UCSD-AML1 (cell line): ENCODE data around the gene DTX4.
"Not testable (repeated sequence)": the region's sequence is repeated elsewhere in the genome, so short reads cannot be mapped to it uniquely, and the experiment has no call there.

ENCODE experiments used
- DNase-seq: peaks from one replicate; lab custom pipeline; 2025; ENCODE audit not compliant: unreplicated experiment; lab: John Stamatoyannopoulos, UW

DTX4 gene

DNA sequence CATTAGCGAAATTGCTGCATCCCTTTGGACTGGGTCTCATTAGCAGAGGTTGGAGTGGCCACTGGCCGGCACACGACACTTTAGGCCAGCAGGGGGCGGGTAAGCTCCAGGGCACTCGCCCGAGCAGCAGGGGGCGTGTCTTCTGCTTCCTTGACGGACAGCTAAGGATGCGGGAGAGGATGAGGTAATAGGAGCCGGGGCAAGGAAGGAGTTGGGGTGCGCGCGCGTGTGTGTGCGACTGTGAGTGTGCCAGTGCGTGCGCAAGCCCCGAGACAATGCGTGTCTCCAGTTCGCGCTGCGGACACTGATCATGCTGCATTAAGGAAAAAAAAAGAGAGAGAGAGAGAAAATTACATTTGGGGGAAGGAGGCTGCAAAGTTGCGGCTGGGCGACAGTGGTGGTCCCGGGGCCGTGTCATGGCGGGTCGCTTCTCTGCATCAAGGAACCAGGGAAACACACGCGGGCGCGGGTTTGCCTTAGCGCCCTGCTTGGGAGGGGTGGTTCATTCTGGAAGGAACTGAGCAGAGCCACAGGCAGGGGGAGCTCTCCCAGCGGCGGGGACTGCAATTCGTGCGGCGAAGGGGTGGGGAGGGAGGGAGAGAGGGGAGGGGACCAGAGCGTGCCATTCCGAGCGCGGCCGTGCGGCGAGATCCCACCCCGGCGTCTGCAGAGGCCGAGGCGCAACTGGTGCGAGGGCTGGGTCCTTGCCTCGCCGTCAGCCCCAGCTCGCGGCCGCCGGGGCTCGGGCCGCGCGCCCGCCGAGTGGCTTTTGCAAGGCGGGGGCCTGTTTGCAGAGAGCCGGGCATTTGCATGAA lies at the start of gene DTX4:
DTX4 (plus strand) TSS at position 625 of the 815 bp plus-strand sequence. CDS start 464 bp downstream, outside the sequence.
- peak; percentile 84 for DNase-seq

DNA sequence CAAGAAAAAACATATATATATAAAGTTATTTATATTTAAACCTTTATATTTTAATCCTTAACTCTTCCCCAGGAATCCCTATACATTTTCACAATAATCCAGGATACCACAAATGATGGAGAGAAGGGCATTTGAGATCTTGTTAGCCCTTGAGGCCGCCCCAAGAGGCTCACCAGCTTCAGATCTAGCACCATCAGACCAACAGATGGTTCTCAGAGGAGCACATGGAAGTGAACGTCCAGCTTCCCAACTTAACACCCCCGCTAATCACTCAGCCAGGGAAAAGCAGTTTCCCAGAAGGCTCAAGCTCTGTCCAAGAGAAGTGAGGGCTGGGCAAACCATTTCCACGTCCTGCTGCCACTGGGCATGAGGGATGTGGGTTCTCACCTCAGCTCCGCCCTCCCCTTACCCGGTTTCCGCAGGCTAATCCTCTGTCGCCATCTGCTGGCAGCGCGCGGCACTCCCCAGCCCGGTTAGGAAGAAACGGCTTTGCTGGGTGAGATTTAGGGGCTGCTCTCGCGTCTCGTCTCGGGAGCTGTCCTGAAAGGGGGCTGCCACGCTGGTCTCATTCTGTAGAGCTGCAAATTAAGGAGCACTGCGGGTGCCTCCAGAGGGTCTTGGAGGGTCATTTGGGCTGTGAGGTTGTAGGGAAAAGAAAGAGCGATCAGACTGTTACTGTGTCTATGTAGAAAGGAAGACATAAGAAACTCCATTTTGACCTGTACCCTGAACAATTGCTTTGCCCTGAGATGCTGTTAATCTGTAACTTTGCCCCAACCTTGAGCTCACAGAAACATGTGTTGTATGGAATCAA lies 36.1 kb upstream of the DTX4 start:
- peak; percentile 86 for DNase-seq

DNA sequence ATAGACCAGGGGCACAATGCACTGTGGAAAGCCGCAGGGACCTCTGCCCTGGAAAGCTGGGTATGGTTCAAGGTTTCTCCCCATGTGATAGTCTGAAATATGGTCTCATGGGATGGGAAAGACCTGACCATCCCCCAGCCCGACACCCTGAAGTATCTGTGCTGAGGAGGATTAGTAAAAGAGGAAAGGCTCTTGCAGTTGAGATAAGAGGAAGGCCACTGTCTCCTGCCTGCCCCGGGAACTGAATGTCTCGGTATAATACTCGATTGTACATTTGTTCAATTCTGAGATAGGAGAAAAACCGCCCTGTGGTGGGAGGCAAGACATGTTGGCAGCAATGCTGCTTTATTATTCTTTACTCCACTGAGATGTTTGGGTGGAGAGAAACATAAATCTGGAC lies 35.4 kb upstream of the DTX4 start:
- DNase-seq, result not testable (repeated sequence)

DNA sequence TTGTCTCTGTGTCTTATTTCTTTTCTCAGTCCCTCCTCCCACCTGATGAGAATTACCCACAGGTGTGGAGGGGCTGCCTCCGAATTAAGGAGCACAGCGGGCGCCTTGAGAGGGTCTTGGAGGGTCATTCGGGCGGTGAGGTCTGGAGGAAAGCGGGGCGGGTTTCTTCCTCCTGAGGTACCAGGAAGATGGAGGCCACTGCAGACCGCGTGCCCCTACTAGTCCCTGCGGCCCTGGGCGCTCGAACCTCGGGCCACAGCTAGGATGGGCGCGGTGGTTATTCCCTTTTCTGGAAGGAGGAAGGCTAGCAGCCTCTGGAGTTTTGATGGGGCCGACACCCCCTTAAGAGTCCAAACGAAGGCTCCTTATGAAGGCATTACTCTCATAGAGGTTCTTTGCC lies 34.7 kb upstream of the DTX4 start:
- no peak for DNase-seq

DNA sequence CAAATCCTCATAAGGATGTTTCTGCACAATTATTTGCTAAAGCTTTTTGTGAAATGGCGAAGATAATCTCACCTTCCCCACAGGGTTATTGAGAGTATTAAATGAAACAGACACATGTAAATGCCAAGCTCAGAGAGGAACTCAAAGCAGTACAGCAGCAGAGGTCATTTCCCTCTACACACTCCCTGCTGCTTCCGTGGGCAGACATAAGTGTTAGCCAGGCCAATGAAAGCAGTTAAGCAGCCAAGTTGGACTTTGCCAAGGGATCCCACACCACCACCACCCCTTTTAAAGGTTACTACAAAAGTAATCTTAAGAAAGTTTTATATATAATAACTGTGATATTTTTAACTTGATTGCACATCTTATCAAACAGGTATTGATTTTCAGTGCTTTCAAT lies 33.3 kb upstream of the DTX4 start:
- no peak for DNase-seq

DNA sequence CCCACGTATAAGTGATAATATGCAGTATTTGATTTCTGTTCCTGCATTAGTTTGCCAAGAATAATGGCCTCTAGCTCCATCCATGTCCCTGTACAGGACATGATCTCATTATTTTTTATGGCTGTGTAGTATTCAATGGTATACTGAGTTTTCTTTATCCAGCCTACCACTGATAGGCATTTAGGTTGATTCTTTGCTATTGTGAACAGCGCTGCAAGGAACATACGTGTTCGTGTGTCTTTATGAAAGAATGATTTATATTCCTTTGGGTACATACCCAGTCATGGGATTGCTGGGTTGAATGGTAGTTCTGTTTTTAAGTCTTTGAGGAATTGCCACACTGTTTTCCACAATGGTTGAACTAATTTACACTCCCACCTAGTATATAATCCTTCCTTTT lies 30.7 kb upstream of the DTX4 start:
- no peak for DNase-seq

DNA sequence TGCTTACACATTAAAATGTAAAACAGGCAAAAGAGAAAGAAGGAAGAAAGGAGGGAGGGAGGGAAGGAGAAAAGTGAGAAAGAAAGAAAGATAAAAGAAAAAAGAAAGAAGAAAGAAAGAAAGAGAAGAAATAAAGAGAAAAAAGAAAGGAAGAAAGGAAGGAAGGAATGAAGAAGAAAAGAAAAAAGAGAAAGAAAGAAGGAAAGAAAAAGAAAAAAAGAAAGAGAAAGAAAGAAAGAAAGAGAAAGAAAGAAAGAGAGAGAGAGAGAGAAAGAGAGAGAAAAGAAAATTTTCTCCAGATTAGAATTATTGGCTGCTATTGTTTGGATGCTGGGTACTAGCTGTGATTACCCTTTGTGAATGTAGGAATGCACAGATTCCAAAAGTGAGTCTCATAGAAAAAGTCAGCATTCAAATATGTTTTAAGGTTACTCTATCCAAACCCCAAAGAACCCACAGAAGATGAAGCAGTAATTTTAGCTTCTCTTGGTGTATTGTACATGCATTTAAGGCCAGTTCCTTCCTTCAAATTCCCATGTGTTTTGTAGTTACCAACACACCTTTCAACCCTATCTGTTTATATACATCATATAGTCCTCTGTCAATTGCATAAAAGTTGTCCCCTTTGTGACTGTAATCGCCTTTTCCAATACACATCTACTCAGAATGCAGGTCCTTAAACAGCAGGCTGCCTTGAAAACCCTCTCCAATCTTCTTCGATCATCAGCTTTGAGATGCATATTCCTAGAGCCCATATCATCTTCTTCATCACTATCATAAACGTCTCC lies 30.1 kb upstream of the DTX4 start:
- DNase-seq, result no peak

DNA sequence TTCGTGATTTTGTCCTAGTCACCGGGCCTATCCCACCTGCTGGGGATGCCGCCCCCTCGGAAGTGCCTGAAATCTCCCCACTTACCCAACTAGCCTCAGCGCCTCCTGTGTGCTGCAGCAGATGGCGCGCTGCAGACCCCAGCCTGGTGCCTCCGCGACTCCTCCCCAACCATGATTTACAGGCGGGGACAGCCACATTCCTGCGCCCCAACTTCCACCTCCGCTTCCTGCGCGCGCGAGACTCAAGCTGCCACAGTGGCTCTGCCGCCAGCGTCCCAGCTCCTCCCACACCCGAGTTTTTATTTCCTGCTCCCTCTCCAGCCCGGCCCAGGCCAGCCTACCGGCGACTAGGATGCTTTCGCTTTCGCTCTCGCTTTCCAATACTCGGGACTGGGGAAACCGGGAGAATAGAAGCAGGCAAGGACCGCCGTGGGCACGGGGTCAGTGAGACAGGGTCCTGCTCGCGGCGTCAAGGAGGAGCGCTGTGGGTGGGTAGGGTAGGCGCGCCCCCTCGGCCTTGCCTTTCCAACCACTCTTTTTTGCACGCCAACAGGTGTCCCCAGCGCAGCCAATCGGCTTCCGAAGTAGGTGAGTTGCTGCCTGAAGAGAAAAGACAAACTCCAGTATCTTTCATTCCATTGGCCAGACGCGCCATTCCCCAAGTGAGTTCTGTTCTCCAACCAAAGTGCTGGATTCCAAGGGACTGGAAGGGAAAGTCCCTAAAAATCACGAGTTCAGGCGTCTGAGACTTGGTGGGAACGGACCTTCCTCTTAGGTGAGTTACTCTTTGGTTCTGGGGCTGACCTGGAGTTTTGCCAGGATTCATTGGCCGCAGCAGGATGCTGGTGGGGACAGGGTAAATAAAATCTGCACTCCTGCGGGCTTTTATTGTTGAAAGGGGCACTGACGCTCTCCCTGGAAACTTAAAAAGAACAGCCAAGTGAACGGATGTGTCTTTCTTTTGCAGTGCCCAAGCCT lies 29.1 kb upstream of the DTX4 start, which contains the start of gene FAM111A:
FAM111A (plus strand) TSS at position 327 of the 978 bp plus-strand sequence. CDS start 6,017 bp downstream, outside the sequence.
- DNase-seq, result peak; percentile 90

DNA sequence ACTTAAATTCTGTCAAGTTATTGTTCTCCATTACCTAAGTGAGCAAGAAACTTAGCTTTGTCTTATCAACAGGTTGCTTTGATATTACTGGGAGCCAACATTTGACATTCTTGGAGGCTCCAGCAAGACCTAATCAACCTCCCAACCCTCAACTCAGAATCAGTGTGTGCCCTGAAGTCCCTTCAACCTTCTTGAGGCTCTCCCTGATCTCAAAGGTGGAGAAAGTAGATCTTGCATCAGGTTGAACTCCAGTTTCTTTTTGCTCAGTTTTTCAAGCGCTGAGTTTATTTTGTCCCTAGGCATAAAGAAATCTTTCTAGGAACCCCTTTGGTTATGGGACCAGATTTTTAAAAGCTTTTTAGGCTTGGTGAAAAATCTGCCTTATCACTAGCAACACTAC lies 27.8 kb upstream of the DTX4 start:
- DNase-seq, result no peak

DNA sequence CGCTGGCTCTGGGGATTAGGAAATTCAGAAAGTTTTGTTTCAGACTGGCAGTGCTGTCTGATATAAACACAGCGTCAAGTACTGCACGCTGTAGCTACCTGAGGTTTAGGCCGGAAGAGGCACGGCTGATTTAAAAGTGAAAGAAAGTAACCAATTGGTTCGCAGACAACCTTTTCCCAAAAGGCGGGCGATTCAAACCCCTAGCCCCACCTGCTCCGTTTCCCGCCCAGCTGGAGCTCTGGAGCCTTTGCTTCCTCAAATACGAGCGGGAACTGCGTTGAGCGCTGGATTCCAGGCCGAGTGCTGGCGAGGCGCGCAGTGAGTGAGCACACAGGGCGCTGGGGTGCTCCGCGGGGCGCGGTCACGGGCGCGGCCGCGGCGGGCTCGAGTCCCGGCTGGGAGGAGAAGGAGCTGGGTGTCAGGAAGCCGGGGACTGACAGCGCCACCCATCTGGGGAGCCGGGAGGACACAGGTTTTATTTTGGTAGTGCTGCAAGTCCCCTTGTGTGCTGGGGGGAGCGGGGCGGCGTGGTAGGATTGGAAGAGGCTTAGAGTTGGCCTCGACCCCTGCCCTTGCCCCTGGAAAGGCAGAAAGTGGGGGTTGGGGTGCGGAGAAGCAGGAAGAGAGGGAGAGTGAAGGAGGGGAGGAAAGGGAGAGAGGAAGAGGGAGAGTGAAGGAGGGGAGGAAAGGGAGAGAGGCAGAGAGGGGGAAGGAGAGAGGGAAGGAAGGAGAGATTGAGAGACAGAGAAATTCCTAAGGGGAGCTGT lies 27.2 kb upstream of the DTX4 start:
- DNase-seq, result peak; percentile 78

DNA sequence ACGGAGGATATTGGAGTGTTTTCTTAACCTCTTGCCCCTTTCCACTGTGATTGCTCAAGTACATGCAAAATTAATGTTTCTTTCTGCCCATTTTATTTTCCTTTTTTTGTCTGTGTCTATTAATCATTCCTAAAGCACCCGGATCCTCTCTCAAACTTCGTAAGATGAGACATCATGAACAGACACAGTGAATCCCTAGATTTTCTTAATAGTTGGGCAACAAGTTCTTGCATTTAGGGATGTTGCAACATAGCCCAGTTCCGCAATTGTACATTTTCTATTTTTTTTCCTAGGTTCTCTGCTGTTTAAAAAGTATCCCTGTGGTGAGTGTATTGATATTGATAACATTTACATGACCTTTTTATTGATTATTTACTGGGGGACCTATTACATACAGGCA lies 26.4 kb upstream of the DTX4 start:
- no peak for DNase-seq

DNA sequence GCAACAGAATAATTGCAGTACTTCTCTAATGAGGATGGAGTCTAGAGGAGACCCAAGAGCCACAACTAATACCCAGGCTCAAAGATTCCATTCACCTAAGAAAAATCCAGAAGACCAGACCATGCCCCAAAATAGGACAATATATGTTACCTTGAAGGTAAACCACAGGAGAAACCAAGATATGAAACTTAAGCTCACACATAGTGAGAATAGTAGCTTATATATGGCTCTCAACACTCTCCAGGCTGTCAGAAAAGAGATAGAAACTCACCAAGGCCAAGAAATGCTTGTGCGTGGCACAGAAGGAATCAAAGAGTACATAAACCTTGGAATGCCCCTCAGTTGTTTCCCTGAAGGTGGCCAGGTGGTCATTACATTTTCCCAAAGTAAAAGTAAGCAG lies 20.2 kb upstream of the DTX4 start:
- no peak for DNase-seq

DNA sequence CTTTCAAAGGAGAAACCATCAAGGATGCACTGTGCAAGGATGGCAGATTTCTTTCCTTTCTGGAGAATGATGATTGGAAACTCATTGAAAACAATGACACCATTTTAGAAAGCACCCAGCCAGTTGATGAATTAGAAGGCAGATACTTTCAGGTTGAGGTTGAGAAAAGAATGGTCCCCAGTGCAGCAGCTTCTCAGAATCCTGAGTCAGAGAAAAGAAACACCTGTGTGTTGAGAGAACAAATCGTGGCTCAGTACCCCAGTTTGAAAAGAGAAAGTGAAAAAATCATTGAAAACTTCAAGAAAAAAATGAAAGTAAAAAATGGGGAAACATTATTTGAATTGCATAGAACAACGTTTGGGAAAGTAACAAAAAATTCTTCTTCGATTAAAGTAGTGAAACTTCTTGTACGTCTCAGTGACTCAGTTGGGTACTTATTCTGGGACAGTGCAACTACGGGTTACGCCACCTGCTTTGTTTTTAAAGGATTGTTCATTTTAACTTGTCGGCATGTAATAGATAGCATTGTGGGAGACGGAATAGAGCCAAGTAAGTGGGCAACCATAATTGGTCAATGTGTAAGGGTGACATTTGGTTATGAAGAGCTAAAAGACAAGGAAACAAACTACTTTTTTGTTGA lies 19.5 kb upstream of the DTX4 start:
- DNase-seq, result no peak

DNA sequence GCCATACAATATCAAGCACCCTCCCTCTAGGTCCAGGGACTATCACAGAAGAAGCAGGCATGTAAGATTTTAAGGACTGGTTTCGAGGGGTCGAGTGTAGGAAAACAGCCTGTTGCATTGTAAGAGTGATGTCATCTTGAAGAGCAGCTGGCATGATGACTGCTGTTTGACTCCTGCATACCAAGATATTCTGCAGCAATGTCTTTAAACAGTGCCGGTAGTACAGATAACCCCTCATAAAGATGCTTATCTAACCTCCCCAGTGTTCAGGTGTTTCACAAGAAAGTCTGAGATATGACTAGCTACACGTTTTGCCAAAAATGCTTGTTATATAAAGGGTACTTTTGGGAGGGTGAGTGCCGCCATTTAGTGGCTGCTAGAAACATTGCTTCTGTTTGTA lies 17.3 kb upstream of the DTX4 start:
- DNase-seq, result no peak

DNA sequence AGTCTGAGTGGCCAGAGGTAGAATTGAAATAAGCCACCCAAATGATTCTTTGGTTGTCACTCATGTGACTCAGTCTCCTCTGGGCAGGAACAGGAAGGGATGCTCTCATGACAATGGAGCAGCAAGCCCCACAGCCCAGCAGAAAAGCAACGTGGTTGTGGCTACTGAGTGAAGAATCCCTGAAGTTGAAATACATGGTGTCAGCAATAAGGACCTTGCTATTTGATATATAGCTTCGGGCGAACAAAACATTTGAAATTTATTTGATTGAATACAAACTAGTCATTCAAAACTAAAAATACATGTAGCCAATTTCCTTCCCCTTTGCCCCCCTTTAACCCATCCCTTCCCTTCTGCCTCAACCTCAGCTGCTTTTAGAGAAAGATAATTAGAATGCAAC lies 14.5 kb upstream of the DTX4 start:
- no peak for DNase-seq

DNA sequence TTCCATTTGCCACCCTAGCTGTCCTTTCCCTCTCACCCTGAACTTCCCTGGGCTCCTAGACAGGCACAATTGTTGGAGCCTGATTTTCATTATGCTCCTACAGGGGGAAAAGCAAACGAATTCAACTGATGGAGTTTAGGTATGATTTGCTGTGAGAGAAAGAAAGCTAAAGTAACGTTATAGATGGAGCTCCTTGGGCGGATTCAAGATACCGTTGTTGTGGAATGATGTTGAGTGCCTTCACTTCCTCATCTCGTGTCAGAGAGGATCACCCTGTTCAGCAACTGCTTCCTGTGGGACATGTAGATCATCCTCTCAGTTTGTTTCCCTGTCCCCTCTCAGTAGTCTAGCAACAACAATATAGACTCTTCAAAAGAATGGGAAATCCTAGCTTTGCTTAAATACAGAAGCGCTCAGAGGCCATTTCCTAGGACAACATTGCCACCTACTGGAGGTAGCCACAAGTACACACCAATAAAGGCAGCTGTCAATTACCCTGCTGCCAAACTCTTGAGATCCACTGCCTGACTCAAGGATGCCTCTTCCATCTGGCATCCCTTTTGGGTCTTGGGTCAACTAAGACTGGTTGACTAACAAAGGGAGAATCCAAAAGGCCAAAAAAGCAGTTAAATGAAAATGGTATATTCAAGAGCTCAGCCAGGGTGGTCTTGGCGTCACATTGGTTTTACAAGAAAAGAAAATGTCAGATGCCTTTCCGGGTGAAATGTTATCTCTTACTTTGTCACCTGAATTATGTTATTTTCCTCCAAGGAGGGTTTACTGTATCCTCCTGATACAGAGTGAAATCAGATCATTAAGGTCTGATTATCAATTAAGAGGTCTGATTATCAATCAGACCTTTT lies 13.5 kb upstream of the DTX4 start:
- DNase-seq, result peak; percentile 25

DNA sequence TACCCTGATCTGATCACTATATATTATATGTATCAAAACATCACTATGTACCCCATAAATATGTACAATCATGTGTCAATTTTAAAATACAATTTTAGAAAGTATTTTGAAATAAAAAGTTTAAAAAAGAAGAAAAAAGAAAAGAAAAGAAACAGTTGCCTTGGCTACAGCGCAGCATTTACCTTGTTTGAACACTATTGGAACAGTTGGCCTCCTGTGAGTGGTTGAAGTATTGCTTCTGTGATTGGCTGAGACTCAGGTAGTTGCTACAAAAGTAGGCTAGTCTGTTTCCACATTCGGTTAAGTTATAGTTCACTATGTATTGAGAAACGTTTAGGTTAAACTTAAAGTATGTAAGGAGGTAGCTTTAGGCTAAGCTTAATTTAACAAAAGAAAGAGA lies 7.9 kb upstream of the DTX4 start:
- no peak for DNase-seq
